Measurements from ENCODE around the gene ZRANB3. TPM values are rescaled to one million over a fixed set of nuclear protein-coding genes. Genes with fewer than 3 reads are reported as not detected.
A peak's percentile ranks its signal among the peaks of the same experiment; 100 is the strongest.

Gene ZRANB3
- total and polyA plus RNA-seq, 10 of the 15 experiments (the other 5 are each of a cell fraction or from before 2014, with no cell fraction given): 5.6 to 11.4 (median 9.9) TPM

DNA sequence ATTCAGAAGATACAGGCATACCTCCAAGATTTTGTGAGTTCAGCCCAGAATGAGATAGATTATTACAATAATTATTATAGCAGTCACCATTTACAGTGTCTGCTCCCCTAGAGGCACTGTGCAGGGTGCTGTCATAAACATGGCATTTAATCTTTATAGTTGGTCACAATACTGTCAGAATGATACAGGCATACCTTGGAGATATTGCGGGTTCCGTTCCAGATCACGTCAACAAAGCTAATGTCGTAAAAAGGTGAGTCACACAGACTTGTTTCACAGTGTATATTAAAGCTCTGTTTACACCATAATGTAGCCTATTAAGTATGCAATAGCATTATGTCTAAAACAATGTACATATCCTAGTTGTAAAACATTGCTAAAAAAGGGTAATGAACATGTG lies 45.6 kb downstream of the ZRANB3 start (continued):
- TF ChIP-seq, protein P1, sequence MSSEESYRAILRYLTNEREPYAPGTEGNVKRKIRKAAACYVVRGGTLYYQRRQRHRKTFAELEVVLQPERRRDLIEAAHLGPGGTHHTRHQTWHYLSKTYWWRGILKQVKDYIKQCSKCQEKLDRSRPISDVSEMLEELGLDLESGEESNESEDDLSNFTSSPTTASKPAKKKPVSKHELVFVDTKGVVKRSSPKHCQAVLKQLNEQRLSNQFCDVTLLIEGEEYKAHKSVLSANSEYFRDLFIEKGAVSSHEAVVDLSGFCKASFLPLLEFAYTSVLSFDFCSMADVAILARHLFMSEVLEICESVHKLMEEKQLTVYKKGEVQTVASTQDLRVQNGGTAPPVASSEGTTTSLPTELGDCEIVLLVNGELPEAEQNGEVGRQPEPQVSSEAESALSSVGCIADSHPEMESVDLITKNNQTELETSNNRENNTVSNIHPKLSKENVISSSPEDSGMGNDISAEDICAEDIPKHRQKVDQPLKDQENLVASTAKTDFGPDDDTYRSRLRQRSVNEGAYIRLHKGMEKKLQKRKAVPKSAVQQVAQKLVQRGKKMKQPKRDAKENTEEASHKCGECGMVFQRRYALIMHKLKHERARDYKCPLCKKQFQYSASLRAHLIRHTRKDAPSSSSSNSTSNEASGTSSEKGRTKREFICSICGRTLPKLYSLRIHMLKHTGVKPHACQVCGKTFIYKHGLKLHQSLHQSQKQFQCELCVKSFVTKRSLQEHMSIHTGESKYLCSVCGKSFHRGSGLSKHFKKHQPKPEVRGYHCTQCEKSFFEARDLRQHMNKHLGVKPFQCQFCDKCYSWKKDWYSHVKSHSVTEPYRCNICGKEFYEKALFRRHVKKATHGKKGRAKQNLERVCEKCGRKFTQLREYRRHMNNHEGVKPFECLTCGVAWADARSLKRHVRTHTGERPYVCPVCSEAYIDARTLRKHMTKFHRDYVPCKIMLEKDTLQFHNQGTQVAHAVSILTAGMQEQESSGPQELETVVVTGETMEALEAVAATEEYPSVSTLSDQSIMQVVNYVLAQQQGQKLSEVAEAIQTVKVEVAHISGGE (CRISPR knock-in tag; IDR thresholded peaks at IDR 0.05): no peak
- TF ChIP-seq JUND (IDR thresholded peaks at IDR 0.05; ENCODE audit: low read depth, low read length) (no peak), IRF3 (IDR thresholded peaks at IDR 0.05) (no peak)

DNA sequence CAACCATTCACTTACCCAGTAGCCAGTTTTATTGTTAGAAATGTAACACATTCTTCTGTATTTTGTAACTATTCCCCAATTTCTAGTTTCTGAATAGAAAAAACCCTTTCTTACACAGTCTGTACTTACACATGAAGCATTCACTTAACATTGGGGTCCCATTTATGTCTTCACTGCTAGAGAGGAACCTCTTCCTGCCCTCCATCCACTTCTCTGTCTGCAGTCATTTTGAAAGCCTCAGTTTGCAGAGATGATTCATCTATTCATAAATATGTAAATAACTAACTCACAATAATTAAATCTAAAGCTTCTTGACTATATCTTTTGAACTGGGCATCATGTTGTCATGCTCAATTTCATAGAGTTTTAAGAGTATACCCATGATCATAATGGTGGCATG lies 55.9 kb downstream of the ZRANB3 start:
- peak; percentile 58 for ATAC-seq
- in situ Hi-C loops (cut with MboI) (no loop called here), intact Hi-C loops (cut with micrococcal nuclease; ENCODE audit: unreplicated experiment) (loop anchor here (10.0 kb wide), 1 partner anchor 110 kb away; no protein-coding TSS in a partner anchor)
- Histone ChIP-seq H3K4me3 (no peak overlapping the region), H3K9ac (ENCODE audit: control insufficient read depth, insufficient read depth, low read length) (no peak overlapping the region), H3K27ac (ENCODE audit: control insufficient read depth, insufficient read depth) (no peak overlapping the region), H3K4me1 (ENCODE audit: control insufficient read depth, insufficient read depth, low read length) (no peaks in the 10 kb centered on the region), H3K36me3 (ENCODE audit: control insufficient read depth in 2 of 2, insufficient read depth in 2 of 2, low read length in 1 of 2) (no peaks in the 10 kb centered on the region), H4K20me1 (ENCODE audit: control insufficient read depth, insufficient read depth) (no peaks in the 10 kb centered on the region), H3K79me2 (ENCODE audit: control insufficient read depth, insufficient read depth, low read length) (no peaks in the 10 kb centered on the region), H3K27me3 (replicated peaks in 1 of 2; ENCODE audit: control insufficient read depth in 2 of 2, insufficient read depth in 2 of 2, low read length in 1 of 2) (no peaks in the 10 kb centered on the region), H3K4me2 (ENCODE audit: control insufficient read depth, insufficient read depth) (no peak overlapping the region), H2AFZ (ENCODE audit: control insufficient read depth, low read depth, low read length) (no peak overlapping the region), H3K9me3 (replicated peaks; ENCODE audit: control insufficient read depth, insufficient read depth, low read length) (no peaks in the 10 kb centered on the region)
- peak; percentile 44; the same call in 1 of the 2 replicates for TF ChIP-seq JUNB (IDR thresholded peaks at IDR 0.05)
- TF ChIP-seq CTCF (IDR thresholded peaks at IDR 0.05 in 2 of 3, conservative IDR thresholded peaks at IDR 0.05 in 1 of 3; ENCODE audit: control insufficient read depth in 2 of 3, extremely low read depth in 1 of 3, insufficient read depth in 1 of 3, low read depth in 3 of 3, low read length in 3 of 3): no peak
- BruUV-seq (replicated peaks): no TSS peak
- CTCF ChIA-PET: interaction anchor here (0.6 to 6.8 kb wide), 4 partner anchors 56 to 470 kb away, joined by 3 to 102 read pairs (median 12); partner anchors contain the start of gene ZRANB3
- RAD21 ChIA-PET (ENCODE audit: unreplicated experiment): interaction anchor here (0.5 to 4.8 kb wide), 2 partner anchors 234 to 416 kb away, joined by 3 to 64 read pairs; no protein-coding TSS in a partner anchor
- DNase-seq (ENCODE audit: low read depth, low spot score): no peak
- FAIRE-seq: no peak
- POLR2A ChIA-PET: no interaction called here
- SMC1A ChIA-PET (ENCODE audit: uncharacterized antibody, unreplicated experiment): interaction anchor here (1.2 to 5.6 kb wide), 3 partner anchors 9 to 471 kb away, joined by 5 to 66 read pairs (median 12); no protein-coding TSS in a partner anchor

All from GM12878 (cell line).